Glutamatergic neuron (in vitro differentiated cells): ENCODE measurements around the gene CTNNA2. TPM values are rescaled to one million over a fixed set of nuclear protein-coding genes. Genes with fewer than 3 reads are reported as not detected.
A peak's percentile ranks its signal among the peaks of the same experiment; 100 is the strongest.

ENCODE experiments used
- DNase-seq: peaks from one replicate; pipeline ENCODE4 v3.0.0; 2022
- H3K27ac Mint-ChIP-seq: one replicate; pipeline ENCODE4 v1.8.0; 2020; ENCODE audit warnings: mild to moderate bottlenecking, mixed read lengths, inconsistent platforms; ENCODE audit not compliant: unreplicated experiment
- H3K27me3 Mint-ChIP-seq: one replicate; pipeline ENCODE4 v1.8.0; 2020; ENCODE audit warnings: mild to moderate bottlenecking, moderate library complexity, mixed read lengths, inconsistent platforms; ENCODE audit not compliant: unreplicated experiment
- H3K36me3 Mint-ChIP-seq: one replicate; pipeline ENCODE4 v1.8.0; 2020; ENCODE audit warnings: mild to moderate bottlenecking, mixed read lengths, inconsistent platforms; ENCODE audit not compliant: unreplicated experiment
- H3K4me1 Mint-ChIP-seq: one replicate; pipeline ENCODE4 v1.8.0; 2020; ENCODE audit warnings: mild to moderate bottlenecking, low read depth, mixed read lengths, inconsistent platforms; ENCODE audit not compliant: unreplicated experiment
- H3K4me3 Mint-ChIP-seq: one replicate; pipeline ENCODE4 v1.8.0; 2020; ENCODE audit warnings: mild to moderate bottlenecking, mixed read lengths, inconsistent platforms; ENCODE audit not compliant: unreplicated experiment
- H3K9me3 Mint-ChIP-seq: one replicate; pipeline ENCODE4 v1.8.0; 2020; ENCODE audit warnings: mild to moderate bottlenecking, moderate library complexity, mixed read lengths, inconsistent platforms; ENCODE audit not compliant: unreplicated experiment
- total RNA-seq: library from RNA; stranded (reverse); fragmentation: NEBNext Ultra II Directional; extraction: Animal tissue kit (Norgen Biotek cat#: 25700); gene quantifications from one replicate; pipeline ENCODE4 v1.2.1, GENCODE V29; 2021; ENCODE audit not compliant: unreplicated experiment
- TF ChIP-seq, protein P1 (sequence below): fragments of 200-600 bp; sonication (generic); IDR thresholded peaks from one replicate; pipeline ENCODE4 v1.5.0; 2021; ENCODE audit not compliant: partially characterized antibody, unreplicated experiment

Gene CTNNA2
- total RNA-seq, 1 donor from 2014 or later: 76.2 TPM

DNA sequence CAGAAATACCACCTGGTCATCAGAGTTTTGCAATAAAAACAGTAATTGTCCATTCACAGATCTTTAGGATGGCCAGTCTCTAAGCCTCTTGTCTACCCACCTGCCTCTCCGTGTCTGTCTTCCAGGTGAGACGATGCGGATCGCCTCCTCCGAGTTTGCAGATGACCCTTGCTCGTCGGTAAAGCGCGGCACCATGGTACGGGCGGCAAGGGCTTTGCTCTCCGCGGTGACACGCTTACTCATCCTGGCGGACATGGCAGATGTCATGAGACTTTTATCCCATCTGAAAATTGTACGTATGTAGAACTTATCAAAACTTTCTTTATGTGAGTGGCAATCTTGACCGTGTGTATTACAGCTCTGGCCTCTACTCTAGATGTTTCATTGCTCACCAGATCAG is 345.0 kb downstream of the CTNNA2 start:
- TF ChIP-seq, protein P1, sequence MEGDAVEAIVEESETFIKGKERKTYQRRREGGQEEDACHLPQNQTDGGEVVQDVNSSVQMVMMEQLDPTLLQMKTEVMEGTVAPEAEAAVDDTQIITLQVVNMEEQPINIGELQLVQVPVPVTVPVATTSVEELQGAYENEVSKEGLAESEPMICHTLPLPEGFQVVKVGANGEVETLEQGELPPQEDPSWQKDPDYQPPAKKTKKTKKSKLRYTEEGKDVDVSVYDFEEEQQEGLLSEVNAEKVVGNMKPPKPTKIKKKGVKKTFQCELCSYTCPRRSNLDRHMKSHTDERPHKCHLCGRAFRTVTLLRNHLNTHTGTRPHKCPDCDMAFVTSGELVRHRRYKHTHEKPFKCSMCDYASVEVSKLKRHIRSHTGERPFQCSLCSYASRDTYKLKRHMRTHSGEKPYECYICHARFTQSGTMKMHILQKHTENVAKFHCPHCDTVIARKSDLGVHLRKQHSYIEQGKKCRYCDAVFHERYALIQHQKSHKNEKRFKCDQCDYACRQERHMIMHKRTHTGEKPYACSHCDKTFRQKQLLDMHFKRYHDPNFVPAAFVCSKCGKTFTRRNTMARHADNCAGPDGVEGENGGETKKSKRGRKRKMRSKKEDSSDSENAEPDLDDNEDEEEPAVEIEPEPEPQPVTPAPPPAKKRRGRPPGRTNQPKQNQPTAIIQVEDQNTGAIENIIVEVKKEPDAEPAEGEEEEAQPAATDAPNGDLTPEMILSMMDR: no peak
- peaks cover 7% of the 10 kb centered on the region for H3K27me3 Mint-ChIP-seq
- no peak overlapping the region for H3K4me3 Mint-ChIP-seq
- H3K36me3 Mint-ChIP-seq: no peaks in the 10 kb centered on the region
- H3K9me3 Mint-ChIP-seq: peaks cover 4% of the 10 kb centered on the region
- H3K4me1 Mint-ChIP-seq: peaks cover 11% of the 10 kb centered on the region
- DNase-seq: no peak
- no peak overlapping the region for H3K27ac Mint-ChIP-seq

DNA sequence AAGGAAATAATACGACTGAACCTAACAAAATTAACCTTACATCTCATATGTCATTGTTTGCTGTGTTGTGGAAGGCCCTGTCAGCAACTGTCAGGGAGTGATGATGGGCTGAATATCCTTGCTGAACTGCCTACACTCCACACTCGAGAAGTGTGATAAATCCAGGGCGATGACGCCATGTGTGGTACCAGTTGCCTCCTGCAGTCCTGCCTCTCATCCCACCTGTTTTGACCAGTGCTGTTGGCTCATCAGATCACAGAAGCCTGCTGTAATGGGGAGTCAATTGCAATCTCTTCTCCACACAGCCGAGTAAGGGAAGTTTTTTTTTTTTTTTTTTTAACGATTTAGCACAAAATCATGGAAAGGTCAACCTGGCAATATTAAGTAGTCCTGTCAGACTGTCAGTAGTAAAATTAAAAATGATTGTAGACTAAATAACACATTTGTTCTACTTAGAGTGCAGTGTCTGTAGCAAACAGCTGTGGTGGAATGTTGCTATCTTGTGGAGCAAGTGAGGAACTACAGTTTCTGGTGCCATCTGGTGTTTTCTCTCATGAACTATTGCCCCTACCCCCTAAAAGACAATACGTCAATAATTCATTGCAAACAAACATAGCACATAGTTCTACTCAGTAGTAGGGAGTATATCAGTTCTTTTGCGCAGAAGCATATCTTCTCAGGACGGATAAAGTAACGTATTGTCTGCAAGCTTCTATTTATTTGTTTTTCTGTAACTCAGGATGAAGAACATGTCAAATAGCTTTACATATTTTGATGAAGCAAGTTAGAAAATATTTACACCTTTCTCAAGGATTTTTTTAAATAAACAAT is 347.6 kb downstream of the CTNNA2 start:
- TF ChIP-seq, protein P1: peak; percentile 47
- Mint-ChIP-seq H3K27ac (no peak overlapping the region), H3K27me3 (peaks cover 5% of the 10 kb centered on the region), H3K4me1 (peaks cover 6% of the 10 kb centered on the region), H3K4me3 (no peak overlapping the region), H3K9me3 (no peaks in the 10 kb centered on the region), H3K36me3 (no peaks in the 10 kb centered on the region)
- no peak for DNase-seq

DNA sequence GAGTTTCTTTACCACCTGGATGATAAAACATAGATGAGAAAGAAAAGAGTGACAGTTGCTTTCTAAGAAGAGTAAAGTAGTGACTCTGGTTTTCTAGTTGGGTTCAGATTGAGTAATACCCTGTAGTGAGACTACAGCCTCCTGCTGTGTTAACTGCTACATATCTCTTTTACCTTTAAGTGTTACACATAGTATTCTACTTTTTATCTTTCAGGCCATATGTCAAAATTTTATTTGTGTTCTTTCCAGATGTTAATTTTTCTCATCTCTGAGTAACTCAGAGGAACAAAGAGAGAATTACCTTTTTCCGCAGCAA is 348.2 kb downstream of the CTNNA2 start:
- no peak overlapping the region for H3K4me3 Mint-ChIP-seq
- peaks cover 2% of the 10 kb centered on the region for H3K27me3 Mint-ChIP-seq
- peaks cover 6% of the 10 kb centered on the region for H3K4me1 Mint-ChIP-seq
- no peaks in the 10 kb centered on the region for H3K9me3 Mint-ChIP-seq
- H3K36me3 Mint-ChIP-seq: no peaks in the 10 kb centered on the region
- no peak for DNase-seq
- no peak overlapping the region for H3K27ac Mint-ChIP-seq
- TF ChIP-seq, protein P1: no peak

DNA sequence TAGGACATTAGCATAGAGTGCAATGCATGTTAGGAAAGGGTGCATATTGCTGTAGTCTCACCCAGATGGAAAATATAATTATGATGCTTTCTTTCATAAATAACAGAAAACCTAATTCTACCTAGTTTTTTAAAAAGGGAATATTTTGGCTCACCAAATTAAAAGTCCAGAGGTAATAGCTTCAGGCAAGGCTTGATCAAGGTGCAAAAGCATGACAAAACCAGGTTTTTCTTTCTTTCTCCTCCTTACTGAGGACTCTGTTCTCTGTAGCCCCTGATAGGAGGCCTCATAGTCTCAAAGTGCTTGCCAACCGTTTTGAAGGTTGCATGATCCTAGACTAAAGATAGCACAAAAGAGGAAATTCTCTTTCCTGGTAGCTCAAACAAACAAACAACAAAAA is 349.9 kb downstream of the CTNNA2 start:
- TF ChIP-seq, protein P1: no peak
- Mint-ChIP-seq H3K27ac (no peak overlapping the region), H3K4me1 (peaks cover 6% of the 10 kb centered on the region), H3K4me3 (no peak overlapping the region), H3K9me3 (no peaks in the 10 kb centered on the region), H3K36me3 (no peaks in the 10 kb centered on the region), H3K27me3 (peaks cover 3% of the 10 kb centered on the region)
- no peak for DNase-seq

DNA sequence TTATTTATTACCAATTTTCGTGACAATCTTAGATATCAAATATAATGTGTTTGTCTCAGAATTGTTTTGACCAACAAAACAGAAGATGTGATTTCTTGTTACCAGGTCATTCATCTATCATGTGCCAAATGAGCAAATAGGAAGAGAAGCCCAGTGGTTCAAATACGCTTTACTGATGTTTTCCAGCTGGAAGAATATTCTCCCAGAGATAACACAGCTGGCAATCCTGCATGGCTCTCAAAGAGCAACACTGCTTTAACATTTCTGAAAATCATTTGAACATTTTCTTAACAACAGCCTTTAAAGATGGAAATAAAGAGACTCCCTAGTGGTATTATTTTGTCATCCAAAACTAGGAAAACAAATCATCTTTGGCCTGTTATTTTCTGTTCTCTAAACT is 359.8 kb downstream of the CTNNA2 start:
- no peak overlapping the region for H3K27ac Mint-ChIP-seq
- no peaks in the 10 kb centered on the region for H3K36me3 Mint-ChIP-seq
- H3K4me1 Mint-ChIP-seq: peaks cover 11% of the 10 kb centered on the region
- no peaks in the 10 kb centered on the region for H3K9me3 Mint-ChIP-seq
- H3K27me3 Mint-ChIP-seq: no peaks in the 10 kb centered on the region
- H3K4me3 Mint-ChIP-seq: no peak overlapping the region
- DNase-seq: no peak
- TF ChIP-seq, protein P1: no peak
